IPS-NIHi7 (cell line): ENCODE results near the gene ASXL1.

Source experiments
- DNase-seq: peaks from one replicate; pipeline ENCODE4 v3.0.0; 2012; ENCODE audit warnings: mixed read lengths; ENCODE audit errors: extremely low spot score

ASXL1 gene

GRCh38 chr20:32480371-32481241 is 122.5 kb downstream of the ASXL1 start:
- DNase-seq: no peak

- no peak for DNase-seq
Measured at GRCh38 chr20:32481311-32482142, 123.4 kb downstream of the ASXL1 start.

- no peak for DNase-seq
Measured at GRCh38 chr20:32482143-32482441, 124.0 kb downstream of the ASXL1 start.

GRCh38 chr20:32482442-32483261 is 124.5 kb downstream of the ASXL1 start:
- no peak for DNase-seq

GRCh38 chr20:32483351-32484224 is 125.5 kb downstream of the ASXL1 start:
- DNase-seq: peak; percentile 76

GRCh38 chr20:32484225-32484957 is 126.3 kb downstream of the ASXL1 start:
- no peak for DNase-seq

GRCh38 chr20:32484958-32485769 is 127.0 kb downstream of the ASXL1 start:
- no peak for DNase-seq

GRCh38 chr20:32485770-32486478 is 127.8 kb downstream of the ASXL1 start:
- no peak for DNase-seq

- no peak for DNase-seq
Measured at GRCh38 chr20:32487381-32487780, 129.2 kb downstream of the ASXL1 start.

- DNase-seq: no peak
Measured at GRCh38 chr20:32488066-32488838, 130.1 kb downstream of the ASXL1 start.
